Myocyte (in vitro differentiated cells): Measurements from ENCODE around the gene DRG2. TPM values are rescaled to one million over a fixed set of nuclear protein-coding genes. Genes with fewer than 3 reads are reported as not detected.
A peak's percentile ranks its signal among the peaks of the same experiment; 100 is the strongest.

Experiments
- DNase-seq: peaks from one replicate; pipeline ENCODE4 v3.0.0-alpha.2; 2012; ENCODE audit warnings: low read depth
- total RNA-seq: library from RNA; depleted of rRNA; stranded (reverse); fragments of >200 nt; gene quantifications from 2 replicates; pipeline ENCODE4 v1.2.3, GENCODE V29; 2014

DRG2 gene
- total RNA-seq, 1 donor from 2014 or later: 52.3 TPM

DNA sequence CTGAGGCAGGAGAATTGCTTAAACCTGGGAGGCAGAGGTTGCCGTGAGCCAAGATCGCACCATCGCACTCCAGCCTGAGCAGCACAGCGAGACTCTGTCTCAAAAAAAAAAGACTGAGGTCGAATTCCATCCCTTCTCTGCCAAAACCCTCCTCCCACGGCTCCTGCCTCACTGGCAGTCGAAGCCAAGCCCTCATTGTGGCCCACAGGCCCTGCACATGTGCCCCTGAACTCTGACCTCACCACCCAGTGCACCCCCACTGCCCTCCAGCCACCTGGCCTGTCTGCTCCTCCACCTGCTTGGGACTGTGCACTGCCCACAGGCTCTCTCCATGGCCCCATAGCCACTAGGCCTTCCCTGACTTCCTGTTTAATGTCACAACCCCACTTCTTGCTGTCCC lies 27.8 kb downstream of the DRG2 start:
- DNase-seq: peak; percentile 13

DNA sequence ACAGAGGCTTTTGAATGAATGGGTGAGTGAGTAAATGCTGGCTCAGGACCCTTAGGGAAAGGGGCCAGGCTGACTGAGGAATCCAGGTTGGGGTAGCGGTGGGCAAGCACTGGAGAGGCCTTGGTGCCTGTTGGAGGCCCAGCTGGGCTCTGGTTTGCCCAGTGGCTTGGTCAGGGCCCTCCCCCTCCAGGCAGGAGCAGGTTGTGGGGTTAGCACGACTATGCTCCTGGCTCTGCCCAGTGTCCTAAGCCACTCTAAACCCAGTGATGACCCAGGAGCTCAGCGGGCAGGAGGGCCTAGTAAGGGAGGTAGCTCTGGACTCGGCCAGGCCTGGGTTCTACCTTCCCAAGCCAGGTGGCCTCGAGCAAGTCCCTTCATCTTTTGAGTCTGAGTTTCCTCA lies 28.3 kb downstream of the DRG2 start:
- DNase-seq: no peak

DNA sequence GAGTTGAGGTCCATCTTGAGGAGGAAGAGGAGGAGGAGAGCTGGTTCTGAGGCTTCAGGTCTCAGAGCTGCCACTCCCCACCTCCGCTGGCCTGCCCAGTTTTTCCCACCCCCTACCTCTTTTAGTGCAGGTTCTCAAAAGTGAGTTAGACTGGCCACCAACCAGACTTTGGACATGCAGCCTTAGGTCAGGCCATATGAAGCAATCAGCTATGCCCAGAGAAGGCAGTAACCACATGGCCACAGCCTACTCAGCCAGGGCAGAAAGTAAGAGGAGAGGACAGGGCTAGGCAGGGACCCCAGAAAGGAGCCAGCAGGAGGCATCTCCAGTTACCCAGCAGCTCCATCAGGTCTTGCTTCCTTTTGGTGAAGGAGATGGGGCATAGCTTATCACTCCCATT lies 29.8 kb downstream of the DRG2 start:
- DNase-seq: peak; percentile 38

DNA sequence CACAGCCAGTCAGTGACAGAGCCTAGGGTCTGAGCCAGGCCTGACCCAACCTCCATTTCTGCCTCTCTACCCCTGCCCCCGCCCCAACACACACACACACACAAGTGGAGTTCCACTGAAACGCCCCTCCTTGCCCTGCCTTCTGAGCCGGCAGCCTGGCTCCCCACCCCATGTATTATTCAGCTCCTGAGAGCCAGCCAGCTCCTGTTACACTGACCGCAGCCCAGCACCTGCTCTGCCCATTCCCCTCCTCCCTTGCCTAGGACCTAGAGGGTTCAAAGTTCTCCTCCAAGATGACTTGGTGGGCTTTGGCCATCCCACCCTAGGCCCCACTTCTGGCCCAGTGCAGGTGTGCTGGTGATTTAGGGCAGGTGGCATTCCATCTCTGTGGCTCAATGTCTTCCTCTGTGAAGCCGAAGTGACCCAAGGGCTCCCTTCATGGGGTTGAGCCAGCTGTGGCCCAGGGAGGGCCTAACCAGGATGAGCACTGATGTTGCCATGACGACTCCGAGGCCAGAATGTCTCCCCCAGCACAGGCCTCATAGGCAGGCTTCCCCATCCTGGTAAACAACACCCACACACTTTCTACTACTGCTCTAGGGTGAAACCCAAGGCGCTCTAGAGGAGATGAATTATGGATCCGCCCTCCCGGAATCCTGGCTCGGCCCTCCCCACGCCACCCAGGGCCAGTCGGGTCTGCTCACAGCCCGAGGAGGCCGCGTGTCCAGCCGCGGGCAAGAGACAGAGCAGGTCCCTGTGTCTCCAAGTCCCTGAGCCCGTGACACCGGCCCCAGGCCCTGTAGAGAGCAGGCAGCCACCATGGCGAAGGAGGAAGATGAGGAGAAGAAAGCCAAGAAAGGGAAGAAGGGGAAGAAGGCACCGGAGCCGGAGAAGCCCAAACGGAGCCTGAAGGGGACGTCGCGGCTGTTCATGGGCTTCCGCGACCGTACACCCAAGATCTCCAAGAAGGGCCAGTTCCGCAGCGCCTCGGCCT lies 30.5 kb downstream of the DRG2 start:
- DNase-seq: peak; percentile 73

DNA sequence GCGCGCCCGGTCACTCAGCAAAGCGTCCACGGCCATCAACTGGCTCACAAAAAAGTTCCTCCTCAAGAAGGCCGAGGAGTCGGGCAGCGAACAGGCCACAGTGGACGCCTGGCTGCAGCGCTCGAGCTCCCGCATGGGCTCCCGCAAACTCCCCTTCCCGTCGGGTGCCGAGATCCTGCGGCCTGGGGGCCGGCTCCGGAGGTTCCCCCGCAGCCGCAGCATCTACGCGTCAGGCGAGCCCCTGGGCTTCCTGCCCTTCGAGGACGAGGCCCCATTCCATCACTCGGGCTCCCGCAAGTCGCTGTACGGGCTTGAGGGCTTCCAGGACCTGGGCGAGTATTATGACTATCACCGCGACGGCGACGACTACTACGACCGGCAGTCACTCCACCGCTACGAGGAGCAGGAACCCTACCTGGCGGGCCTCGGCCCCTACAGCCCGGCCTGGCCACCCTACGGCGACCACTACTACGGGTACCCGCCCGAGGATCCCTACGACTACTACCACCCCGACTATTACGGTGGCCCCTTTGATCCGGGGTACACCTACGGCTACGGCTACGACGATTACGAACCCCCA lies 31.5 kb downstream of the DRG2 start:
- DNase-seq: no peak

DNA sequence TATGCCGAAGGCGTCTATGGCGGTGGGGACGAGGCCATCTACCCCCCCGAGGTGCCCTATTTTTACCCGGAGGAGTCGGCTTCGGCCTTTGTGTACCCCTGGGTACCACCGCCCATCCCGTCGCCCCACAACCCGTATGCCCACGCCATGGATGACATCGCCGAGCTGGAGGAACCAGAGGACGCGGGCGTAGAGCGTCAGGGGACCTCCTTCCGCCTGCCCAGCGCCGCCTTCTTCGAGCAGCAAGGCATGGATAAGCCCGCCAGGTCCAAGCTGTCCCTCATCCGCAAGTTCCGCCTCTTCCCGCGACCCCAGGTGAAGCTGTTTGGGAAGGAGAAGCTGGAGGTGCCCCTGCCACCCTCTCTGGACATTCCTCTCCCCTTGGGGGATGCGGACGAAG lies 32.2 kb downstream of the DRG2 start:
- DNase-seq: no peak

DNA sequence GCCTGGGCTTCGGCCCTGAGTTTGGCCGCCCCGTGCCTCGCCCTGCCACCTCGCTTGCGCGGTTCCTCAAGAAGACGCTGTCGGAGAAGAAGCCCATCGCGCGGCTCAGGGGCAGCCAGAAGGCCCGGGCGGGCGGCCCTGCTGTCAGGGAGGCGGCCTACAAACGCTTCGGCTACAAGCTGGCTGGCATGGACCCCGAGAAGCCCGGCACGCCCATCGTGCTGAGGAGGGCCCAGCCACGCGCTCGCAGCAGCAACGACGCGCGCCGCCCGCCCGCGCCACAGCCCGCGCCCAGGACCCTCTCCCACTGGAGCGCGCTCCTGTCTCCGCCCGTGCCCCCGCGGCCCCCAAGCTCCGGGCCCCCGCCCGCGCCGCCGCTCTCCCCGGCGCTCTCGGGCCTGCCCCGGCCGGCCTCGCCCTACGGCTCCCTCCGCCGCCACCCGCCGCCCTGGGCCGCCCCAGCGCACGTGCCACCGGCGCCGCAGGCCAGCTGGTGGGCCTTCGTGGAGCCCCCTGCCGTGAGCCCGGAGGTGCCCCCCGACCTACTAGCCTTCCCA lies 32.8 kb downstream of the DRG2 start:
- DNase-seq: no peak

DNA sequence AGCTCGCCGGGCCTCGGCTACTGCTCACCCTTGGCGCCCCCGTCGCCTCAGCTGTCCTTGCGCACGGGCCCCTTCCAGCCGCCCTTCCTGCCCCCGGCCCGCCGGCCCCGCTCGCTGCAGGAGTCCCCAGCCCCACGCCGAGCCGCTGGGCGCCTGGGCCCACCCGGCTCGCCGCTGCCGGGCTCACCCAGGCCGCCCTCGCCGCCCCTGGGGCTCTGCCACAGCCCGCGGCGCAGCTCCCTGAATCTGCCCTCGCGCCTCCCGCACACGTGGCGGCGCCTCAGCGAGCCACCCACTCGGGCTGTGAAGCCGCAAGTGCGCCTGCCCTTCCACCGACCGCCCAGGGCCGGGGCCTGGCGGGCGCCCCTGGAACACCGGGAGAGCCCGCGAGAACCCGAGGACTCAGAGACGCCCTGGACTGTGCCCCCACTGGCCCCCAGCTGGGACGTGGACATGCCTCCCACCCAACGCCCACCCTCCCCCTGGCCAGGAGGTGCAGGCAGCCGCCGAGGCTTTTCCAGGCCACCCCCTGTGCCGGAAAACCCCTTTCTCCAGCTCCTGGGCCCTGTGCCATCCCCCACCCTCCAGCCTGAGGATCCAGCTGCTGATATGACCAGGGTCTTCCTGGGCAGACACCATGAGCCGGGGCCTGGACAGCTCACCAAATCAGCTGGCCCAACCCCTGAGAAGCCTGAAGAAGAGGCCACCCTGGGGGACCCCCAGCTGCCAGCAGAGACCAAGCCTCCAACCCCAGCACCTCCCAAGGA lies 33.6 kb downstream of the DRG2 start:
- no peak for DNase-seq

DNA sequence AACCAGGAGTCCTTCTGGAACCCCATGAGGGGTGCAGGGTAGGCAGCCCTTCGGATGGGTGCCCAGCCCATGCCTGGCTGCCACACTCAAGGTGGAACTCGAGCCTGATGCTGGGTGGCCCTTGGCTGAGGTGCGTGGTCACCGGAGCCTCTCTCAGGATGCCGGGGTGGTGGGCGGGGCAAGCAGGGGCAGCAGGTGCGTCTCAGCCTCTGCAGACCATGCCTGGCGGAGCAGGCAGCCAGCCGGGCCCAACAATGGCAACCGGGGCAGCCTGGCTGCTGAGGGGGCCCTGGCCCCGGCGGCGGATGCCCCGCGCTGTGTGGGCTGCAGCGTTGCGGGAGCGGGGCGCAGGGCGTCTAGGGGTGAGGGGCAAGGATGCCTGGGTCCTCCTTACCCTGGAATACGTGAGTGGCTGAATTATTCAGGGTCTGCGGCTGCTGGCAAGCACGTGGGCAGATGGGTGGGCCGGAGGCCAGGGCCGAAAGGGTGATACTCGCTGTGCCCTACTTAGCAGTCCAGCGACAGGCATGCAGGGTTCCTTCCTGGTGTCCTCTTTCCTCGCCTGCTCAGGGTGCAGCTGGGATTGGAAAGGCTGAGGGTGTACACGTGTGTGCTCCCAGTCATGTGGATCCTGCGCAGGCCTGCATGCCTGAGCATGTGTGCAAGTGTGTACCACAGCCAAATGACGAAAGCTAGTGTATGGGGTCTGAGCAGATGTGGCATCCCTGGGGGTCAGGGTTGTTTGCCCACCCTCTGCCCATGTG lies 35.4 kb downstream of the DRG2 start:
- no peak for DNase-seq

DNA sequence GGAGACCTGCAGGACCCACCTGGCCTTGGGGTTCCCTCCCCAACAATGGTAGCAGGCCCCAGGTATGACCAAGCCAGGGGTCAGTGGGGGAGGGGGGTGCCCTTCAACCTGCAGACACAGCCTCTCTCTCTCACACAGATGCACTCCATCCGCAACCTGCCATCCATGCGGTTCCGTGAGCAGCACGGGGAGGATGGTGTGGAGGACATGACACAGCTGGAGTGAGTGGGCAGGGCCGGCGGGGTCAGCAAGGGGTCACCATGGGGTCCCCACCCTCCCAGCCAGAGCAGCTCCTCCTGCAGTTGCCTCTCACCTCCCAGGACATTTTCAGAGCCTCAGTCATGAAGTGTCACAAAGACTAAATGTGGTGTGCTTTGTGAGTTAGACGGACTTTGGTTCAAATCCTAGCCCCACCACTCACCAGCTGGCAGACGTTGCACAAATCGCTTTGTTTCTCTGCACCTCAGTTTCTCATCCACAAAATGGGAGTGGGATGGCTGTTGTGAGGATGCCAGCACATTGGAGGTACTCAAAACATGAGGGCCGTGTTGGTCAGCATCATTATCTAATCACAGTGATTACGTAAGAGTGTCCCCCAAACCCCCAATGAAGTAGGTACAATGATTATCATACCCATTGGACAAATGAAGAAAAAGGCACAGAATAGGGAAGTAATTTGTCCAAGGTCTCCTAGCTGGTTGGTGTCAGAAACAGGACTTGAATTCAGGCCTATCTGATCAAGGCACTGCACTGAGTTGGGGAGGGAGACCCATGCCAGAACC lies 36.8 kb downstream of the DRG2 start:
- DNase-seq: no peak

DNA sequence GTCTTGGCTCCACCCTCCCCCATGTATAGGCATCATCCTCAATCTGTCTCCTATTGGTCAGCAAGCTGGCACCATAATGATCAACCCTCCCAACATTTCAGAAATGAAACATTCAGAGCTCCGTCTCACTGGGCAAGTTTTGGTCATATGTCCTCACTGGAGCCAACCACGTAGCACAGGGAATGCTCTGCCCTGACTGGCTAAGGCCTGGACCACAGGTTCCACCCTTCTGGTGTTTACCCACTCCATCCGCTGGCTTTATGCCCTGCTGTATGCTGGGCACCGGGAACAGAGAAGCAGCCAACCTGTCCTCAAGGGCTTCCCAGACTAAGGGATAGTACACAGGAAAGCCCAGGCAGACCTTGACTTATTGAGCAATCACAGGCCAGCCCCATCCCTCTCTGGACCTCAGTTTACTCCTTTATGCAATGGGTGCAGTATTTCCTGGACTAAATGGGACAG lies 41.3 kb downstream of the DRG2 start:
- DNase-seq: no peak

DNA sequence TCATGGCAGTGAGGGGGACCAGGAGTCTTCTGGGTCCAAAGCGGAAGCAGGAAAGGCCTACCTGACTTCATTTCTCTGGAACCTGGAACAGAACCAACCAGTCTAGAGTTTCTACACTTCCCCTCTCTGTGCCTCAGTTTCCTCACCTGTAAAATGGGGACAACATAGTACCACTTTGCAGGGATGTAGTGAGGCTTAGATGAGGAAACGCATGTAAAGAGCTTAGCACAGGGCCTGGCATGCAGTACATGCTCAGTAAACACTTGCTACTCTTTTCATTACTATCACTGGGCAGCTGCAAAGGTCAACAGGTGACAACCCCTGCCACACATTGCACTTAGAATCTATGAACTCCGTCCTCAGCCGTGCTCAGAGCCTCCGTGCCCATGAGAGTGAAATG lies 45.0 kb downstream of the DRG2 start:
- DNase-seq: no peak

DNA sequence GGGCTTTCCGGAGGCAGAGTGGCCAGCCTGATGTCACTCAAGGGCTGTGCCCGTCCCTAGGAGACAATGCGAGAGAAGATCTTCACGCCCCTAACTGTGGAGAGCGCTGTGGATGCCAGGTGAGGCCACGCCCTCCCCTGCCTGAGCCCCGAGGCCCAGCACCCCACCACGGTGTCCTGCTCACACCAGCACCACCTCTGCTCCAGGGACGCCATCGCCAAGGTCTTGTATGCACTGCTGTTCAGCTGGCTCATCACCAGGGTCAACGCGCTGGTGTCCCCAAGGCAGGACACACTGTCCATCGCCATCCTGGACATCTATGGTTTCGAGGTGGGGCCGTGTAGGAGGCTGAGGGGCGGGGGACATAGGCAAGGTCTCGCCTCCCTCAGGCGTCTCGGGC lies 48.6 kb downstream of the DRG2 start:
- DNase-seq: no peak

DNA sequence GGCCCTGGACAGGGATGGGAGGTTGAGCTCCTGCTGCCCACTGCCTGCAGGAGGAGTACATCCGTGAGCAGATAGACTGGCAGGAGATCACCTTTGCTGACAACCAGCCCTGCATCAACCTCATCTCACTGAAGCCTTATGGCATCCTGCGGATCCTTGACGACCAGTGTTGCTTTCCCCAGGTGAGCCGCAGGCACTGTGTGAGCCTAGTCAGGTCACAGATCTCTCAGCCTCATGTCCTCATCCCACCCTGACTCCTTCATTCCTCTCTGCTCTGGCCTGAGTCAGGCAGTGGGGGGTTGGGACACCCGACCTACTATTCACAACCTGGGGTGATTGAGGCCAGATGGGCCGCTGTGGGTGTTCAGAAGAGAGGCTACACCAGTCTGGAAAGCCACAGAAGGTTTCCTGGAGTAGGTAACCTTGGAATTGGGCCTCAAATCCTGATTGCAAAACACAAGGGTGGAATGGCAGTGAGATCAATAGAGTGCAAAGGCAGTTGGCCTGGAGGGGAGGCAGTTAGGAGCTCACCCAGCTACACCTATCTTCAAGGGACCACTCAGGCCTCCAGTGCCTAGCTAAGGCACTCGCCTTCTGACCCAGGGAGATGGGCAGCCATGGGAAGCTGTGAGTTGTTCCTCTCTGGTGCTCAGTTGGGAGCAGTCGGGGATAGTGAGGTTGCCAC lies 50.5 kb downstream of the DRG2 start:
- no peak for DNase-seq

DNA sequence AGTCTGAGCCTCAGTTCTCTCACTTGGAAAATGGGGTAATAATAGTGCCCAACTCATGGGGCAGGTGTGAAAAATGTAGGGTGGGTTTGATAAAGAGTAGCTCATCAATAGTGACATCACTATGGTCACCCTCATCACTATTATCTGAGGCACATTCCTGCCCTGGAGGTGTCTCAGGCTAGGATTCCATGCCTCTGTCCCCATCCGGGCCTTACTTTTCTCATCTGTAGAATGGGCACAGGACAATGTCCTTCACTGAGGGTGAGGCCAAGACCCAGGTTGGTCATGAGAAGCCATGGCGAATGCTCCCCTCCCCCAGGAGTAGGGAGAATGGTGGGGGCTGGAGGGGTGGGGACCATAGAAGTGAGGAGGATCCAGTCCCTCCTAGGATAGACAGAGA lies 51.3 kb downstream of the DRG2 start:
- DNase-seq: no peak

DNA sequence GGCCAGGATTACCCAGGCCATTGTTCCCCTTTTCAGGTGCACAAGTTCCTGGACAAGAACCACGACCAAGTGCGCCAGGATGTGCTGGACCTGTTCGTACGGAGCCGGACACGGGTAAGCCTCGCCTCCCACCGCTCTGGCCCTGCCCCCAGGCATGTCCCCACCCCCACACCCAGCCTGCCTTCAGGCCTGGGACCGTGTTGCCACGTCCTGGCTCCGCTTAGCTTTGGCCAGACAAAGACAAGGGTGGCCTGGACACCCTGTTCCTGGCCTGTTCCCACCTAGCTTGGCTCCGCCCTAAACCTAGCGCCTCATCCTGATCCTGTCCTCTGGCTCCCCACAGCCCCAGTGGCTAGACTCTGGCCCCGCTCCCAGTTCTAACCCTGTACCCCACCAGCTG lies 51.8 kb downstream of the DRG2 start:
- no peak for DNase-seq

DNA sequence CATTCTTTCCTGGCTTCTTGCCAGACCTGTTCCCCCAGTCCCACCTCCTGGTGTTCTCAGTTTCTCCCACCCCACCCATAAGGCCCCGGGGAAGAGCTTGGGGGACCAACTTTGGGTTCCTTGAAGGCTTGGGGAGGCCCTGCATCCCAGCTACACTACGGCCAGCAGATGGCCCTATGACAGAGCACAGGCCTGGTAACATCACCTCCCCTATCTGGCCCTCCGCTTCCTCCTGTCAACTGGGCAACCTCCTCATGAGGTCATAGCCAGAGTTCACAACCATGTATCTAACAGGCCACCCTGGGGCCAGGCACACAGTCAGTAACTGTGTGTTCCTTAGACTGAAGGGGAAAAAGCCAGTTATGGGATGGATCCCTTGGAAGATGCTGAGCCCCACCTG lies 52.2 kb downstream of the DRG2 start:
- no peak for DNase-seq

DNA sequence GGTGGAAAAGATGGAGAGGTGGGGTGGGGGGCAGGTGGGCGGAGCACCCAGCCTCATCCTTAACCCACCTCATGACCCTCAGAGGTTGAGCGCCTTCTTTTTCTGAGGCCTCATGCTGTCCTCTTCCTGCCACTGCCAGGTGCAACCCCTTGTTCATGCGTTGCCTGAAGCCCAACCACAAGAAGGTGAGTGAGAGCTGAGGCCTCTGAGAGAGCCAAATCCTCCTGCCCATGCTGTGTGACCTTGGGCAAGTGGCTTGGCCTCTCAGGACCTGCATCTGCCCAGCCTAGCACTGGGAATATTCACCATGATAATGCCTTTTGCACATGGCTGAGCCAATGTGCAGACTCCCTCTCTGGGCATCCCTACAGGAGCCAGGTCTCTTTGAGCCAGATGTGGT lies 52.9 kb downstream of the DRG2 start:
- DNase-seq: no peak

DNA sequence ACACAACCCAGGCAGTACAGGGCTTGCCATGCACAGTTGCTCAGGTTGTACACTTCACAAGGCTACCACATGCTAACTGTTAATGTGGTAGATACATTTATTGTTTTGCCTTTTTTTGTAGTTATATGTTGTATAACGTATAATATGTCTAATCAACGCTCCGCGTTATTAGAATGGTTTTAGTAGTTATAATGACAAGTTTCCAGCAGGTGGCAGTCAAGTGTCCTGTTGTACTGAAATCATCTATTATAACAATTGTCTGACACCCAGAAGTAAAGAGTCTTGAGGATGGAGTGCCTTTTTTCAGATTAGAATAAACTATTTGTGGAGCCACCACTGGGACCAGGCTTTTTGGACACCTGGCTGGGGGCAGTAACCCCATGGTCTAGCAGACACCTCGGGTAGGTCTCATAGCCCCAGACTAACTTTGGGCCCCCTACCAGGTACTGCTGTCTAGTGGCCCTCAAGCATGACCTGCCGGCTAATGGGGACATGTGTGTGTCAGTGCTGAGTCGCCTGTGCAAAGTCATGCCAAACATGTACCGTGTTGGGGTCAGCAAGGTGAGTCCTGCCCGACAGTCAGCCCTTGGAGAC lies 53.6 kb downstream of the DRG2 start:
- DNase-seq: peak; percentile 70
